Stimulated activated naive CD8-positive, alpha-beta T cell treated with anti-CD3 and anti-CD28 coated beads, Interleukin-15, Interleukin-2, amounts not matched to agents 100 U/mL and 50 U/mL, for 24 hours (primary cell): ENCODE measurements around the gene WHAMM.
"Not testable (repeated sequence)": the region's sequence is repeated elsewhere in the genome, so short reads cannot be mapped to it uniquely, and the experiment has no call there.

Experiments used
- ATAC-seq: fragments of 150-1000 bp; cut with Tn5 transposase; one replicate; pipeline ENCODE4 v1.10.0; 2021
- DNase-seq: peaks from one replicate; pipeline ENCODE4 v3.0.0; 2021

The WHAMM gene

DNA sequence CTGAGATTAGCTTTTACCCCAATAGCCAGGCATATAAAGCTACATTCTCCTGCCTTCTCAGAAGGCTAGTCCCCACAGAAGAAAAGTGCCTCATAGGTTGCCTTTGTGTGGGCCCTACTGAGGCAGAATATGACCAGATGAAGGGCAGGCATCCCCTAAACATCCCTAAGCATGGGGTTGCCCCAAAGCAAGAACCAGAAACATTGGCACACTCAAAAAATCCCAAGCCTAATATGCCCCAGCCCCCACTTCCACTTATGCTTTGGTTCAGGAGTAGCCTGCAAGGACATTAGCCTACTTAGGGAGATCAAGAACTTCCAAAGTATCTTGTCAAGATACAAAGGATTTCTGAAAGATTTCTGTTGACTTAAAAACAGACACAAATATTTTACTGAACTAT is 29.7 kb downstream of the WHAMM start:
- ATAC-seq (no peak), DNase-seq (no peak)

- ATAC-seq, result no peak
Measured at GRCh38 chr15:82840166-82840565, 30.7 kb downstream of the WHAMM start.

GRCh38 chr15:82843566-82843965 is 34.1 kb downstream of the WHAMM start:
- no peak for DNase-seq
- no peak for ATAC-seq

More at GRCh38 chr15:82840166-82840565, 30.7 kb downstream of the WHAMM start:
- no peak for DNase-seq

DNA sequence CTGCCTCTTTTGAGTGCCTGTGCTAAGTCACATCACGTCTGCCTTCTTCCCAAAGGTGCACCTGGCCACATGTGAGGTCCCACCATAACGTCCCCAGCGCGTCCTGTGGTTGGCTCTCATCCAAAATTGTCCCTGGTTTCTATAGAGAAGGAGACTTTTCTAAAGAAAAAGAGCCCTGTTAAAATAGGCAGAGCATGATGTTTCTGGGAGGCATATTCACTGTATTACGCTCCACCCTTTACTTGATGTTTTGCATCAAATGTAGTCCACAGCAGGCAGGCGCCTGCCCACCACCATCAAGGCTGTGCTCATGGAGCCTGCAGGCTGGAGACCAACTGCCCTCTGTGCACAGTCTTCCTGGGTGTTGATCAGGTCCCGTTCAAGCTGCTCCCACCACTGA is 36.3 kb downstream of the WHAMM start:
- DNase-seq (no peak), ATAC-seq (no peak)

GRCh38 chr15:82846621-82847020 is 37.2 kb downstream of the WHAMM start:
- DNase-seq (no peak), ATAC-seq (no peak)

DNA sequence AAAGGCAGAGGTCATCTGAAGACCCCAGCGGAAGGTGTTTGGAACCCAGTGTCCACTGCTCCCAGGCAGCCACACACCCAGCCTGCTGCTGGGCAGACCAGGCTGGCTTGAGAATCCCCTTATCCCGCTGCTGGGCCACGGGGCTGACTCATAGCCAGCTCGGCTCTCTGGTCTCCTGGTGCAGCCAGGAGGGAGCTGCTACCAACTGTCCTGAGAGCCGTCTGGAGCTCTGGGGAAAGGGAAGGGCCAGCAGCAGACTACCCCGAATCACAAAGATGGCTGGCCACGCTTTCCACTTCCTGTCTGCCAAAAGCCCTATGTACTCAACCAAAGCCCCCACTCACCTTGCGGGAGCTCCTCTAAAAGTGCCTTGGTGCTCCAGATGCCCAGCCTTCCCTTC is 38.3 kb downstream of the WHAMM start:
- ATAC-seq (no peak), DNase-seq (no peak)

- DNase-seq, result no peak
- ATAC-seq, result no peak
Measured at GRCh38 chr15:82848241-82848993, 39.0 kb downstream of the WHAMM start.

GRCh38 chr15:82849556-82850512 is 40.4 kb downstream of the WHAMM start:
- ATAC-seq (peak; percentile 68), DNase-seq (peak; percentile 63)

GRCh38 chr15:82850731-82851130 is 41.3 kb downstream of the WHAMM start:
- ATAC-seq (no peak), DNase-seq (no peak)

DNA sequence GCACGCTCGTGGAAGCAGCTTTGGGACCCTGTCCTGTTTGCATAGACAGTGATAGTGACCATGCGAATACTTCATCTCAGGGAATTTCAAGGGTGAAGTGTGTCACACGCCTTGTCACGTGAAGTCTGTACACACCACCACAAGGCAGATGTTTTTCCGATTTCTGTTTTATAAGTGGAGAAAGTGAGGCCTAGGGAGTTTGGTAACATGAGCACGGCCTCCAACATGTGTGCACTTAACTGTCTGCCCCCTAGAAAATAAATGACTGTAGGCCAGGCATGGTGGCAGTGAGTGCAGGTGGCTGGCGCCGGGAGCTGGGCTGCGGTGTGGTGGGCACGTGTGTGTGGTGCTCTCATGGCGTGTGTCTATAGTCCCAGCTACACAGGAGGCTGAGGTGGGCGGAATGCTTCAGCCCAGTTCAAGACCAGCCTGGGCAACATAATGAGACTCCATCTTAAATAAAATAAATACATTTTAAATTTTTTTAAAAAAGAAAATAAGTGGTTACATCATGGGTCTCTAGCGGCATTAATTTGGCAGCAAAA is 42.0 kb downstream of the WHAMM start:
- ATAC-seq (no peak), DNase-seq (no peak)

GRCh38 chr15:82851981-82852511 is 42.6 kb downstream of the WHAMM start:
- no peak for DNase-seq

DNA sequence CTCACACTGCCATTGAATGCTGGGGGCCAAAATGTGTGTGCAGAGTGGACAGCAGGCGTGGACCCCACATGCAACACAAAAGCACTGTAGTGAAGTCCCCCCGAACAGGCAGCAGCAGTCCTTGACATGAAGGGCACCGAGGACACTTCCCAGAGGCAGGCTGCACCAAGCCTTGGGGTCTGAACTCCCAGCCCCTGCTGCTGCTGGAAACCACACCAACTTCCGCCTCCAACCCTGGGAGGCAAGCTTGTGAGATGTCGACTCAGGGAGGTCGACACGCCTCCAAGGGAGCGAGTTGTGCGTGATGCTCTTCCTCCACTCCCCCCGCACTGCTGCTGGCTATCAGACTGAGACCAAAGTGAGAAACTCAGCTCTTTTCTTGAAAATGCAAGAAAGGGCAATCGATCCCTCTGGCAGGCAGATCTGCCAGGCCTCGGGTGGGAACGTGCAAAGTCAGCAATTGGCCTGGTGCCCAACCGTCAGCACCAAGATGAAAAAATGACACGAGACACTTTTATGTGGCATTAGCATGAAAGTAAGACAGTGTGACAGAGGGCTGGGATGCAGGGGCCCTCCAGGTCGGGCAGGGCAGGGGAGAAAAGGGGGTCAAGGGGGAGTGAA is 43.6 kb downstream of the WHAMM start:
- DNase-seq, result no peak
- ATAC-seq, result no peak

More at GRCh38 chr15:82851981-82852511, 42.6 kb downstream of the WHAMM start:
- ATAC-seq, result no peak

GRCh38 chr15:82854554-82854953 is 45.1 kb downstream of the WHAMM start:
- ATAC-seq, result no peak
- DNase-seq, result no peak

DNA sequence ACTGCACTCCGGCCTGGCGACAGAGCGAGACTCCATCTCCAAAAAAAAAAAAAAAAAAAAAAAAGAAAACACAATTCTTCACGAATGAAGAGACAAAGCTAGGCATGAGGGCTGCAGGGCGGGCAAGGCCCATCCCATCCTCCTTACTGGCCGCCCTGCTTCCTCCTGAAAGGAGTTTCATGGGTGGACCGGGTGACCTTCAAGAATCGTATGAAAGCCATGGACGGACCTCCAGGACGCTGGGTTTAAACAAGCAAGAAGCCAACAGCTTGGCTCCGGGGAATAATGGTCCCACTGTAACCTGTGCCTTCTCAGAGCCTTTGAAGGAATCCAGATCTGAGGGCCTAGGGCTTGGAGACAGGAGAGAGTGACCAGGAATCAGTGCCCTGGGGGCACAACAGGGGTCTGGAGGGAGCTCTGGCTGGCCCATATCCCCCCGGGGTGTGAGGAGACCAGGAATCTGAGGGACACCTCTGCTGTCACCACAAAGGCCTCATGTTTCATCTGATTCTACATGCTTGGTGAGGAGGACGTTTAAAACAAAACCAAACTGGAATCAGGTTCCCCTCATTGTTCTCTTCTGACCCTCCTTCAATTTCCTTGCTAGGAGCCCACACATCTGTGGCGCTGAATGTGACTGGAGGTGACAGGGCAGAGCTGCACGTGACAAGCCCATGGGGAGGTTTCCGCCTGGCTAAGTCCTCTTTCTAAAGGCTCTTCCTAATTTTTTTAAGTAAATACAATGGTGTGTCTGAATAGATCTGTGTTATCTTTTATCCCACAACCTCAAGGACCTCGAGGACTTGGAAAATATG is 46.1 kb downstream of the WHAMM start:
- ATAC-seq (no peak), DNase-seq (no peak)

- ATAC-seq (no peak), DNase-seq (no peak)
Measured at GRCh38 chr15:82856397-82857170, 47.2 kb downstream of the WHAMM start.

- ATAC-seq, result no peak
- no peak for DNase-seq
Measured at GRCh38 chr15:82858932-82859331, 49.5 kb downstream of the WHAMM start.

DNA sequence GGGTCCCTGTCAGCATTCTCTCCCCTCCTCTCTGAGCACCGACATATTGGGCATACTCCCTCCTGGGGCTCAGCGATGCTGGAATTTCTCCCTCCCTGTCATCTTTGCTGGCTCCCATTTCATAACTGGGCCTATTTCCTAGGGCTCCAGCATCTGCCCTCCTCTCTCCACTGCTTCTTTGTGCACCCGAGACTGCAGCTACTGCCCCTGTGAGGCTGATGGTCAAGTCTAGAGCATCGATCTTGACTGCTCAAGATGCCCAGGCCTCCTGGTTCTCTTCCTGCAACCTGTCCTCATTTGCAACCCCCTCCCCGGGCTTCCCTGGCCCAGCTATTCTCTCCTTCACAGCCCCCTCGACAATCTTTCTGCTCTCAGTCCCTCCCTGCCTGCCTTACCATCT is 53.5 kb downstream of the WHAMM start:
- ATAC-seq (no peak), DNase-seq (no peak)

GRCh38 chr15:82864967-82865366 is 55.5 kb downstream of the WHAMM start:
- ATAC-seq (no peak), DNase-seq (no peak)

- not testable (repeated sequence) for DNase-seq
Measured at GRCh38 chr15:82865581-82865980, 56.2 kb downstream of the WHAMM start.

GRCh38 chr15:82865981-82866380 is 56.6 kb downstream of the WHAMM start:
- DNase-seq, ATAC-seq: not testable (repeated sequence)

More at GRCh38 chr15:82865581-82865980, 56.2 kb downstream of the WHAMM start:
- ATAC-seq, result not testable (repeated sequence)
